Gastrocnemius medialis (tissue), 4 donors: ENCODE data around the gene PYGO2.

Experiments
- POLR2A ChIP-seq, 2 donors: fragments of 450-650 bp; IDR thresholded peaks; one replicate each; pipeline ENCODE4 v1.6.1; 2017; ENCODE audit warnings: antibody characterized with exemption in 2 of 2, mild to moderate bottlenecking in 2 of 2, moderate library complexity in 2 of 2
- TF ChIP-seq, protein P1 (sequence below), 5 experiments: fragments of 450-650 bp in 3 of 5; fragments of 200-600 bp in 2 of 5; sonication (generic) in 2 of 5; IDR thresholded peaks in 4 of 5; conservative IDR thresholded peaks in 1 of 5; 1 replicate in 4 of 5; 2 replicates in 1 of 5; pipeline ENCODE4 v1.5.1; 2016 to 2019; ENCODE audit warnings: antibody characterized with exemption in 5 of 5, mild to moderate bottlenecking in 3 of 5, moderate library complexity in 3 of 5

DNA sequence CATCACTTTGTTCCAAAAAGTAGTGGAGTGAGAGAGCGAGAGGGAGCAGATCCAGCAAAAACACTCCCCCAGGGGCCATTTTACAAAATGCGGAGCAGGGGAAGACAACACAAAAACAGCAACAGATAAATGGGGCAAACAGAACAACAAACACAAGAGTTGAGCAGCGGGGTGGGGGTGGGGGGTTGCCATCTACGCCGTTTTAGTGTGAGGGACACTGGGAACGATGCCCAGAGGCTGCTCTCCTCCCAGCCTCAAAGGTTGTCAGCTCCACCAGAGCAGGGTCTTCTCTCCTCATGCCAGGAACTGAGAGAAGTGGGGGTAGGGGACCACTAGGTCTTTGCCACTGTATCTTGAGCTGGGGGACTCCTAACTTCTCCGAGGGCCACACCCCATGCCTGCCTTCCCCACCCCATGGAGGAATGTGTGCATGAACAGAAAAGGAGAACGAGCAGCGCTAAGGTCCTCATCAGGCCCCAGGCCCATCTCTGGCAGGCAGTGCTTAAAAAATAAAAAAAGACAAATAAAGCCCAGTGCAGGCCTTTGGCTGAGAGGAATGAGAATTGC lies 4.4 kb downstream of the PYGO2 start:
- TF ChIP-seq, protein P1, sequence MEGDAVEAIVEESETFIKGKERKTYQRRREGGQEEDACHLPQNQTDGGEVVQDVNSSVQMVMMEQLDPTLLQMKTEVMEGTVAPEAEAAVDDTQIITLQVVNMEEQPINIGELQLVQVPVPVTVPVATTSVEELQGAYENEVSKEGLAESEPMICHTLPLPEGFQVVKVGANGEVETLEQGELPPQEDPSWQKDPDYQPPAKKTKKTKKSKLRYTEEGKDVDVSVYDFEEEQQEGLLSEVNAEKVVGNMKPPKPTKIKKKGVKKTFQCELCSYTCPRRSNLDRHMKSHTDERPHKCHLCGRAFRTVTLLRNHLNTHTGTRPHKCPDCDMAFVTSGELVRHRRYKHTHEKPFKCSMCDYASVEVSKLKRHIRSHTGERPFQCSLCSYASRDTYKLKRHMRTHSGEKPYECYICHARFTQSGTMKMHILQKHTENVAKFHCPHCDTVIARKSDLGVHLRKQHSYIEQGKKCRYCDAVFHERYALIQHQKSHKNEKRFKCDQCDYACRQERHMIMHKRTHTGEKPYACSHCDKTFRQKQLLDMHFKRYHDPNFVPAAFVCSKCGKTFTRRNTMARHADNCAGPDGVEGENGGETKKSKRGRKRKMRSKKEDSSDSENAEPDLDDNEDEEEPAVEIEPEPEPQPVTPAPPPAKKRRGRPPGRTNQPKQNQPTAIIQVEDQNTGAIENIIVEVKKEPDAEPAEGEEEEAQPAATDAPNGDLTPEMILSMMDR (IDR thresholded peaks at IDR 0.05 in 4 of 5, conservative IDR thresholded peaks at IDR 0.05 in 1 of 5), result no peak
- no peak for TF ChIP-seq POLR2A (IDR thresholded peaks at IDR 0.05)
